BE2C (cell line): ENCODE data around the gene SLC35F5.
"Not testable (repeated sequence)": the region's sequence is repeated elsewhere in the genome, so short reads cannot be mapped to it uniquely, and the experiment has no call there.

Source experiments
- DNase-seq: peaks from one replicate; pipeline ENCODE4 v3.0.0-alpha.2; 2020
- H3K27me3 ChIP-seq: fragments of 250-450 bp; sonication (Bioruptor Pico); 2 replicates; pipeline ENCODE4 v1.5.1; 2020; ENCODE audit warnings: mild to moderate bottlenecking
- H3K36me3 ChIP-seq: fragments of 250-450 bp; sonication (Bioruptor Pico); 2 replicates; pipeline ENCODE4 v1.5.1; 2020; ENCODE audit warnings: mild to moderate bottlenecking
- H3K4me1 ChIP-seq: fragments of 250-450 bp; sonication (Bioruptor Pico); 2 replicates; pipeline ENCODE4 v1.5.1; 2020
- H3K4me3 ChIP-seq: 2 replicates; pipeline ENCODE4 v1.5.1; 2011; ENCODE audit warnings: low read depth, low read length
- H3K9me3 ChIP-seq: fragments of 250-450 bp; sonication (Bioruptor Pico); 2 replicates; pipeline ENCODE4 v1.5.1; 2020
- TF ChIP-seq, protein P1 (sequence below): IDR thresholded peaks from 2 replicates; pipeline ENCODE4 v1.5.1; 2012; ENCODE audit warnings: mild to moderate bottlenecking, low read depth, low read length

The SLC35F5 gene

DNA sequence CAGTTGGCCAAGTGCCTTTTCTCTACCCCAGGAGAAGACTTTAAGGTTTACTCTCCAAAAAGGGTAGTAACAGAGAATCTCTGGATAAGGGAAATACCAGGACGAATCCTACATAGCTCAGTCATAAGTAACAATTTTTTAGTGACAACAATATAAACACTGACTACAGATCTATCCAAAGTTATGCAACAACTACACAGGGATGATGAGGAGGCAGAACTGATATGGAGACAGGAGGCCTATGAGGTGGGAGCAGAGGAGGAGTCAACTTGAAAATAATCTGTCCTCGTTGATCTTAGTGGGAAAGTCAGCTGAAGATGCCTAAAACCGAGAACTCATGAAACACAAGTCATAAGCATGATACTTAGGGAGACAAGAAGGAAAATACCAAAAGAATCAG is 40.2 kb downstream of the SLC35F5 start:
- no peaks in the 10 kb centered on the region for H3K9me3 ChIP-seq

GRCh38 chr2:113712941-113713340 is 43.5 kb downstream of the SLC35F5 start:
- no peak for DNase-seq
- H3K4me1 ChIP-seq = no peaks in the 10 kb centered on the region
- no peaks in the 10 kb centered on the region for H3K27me3 ChIP-seq
- TF ChIP-seq, protein P1, sequence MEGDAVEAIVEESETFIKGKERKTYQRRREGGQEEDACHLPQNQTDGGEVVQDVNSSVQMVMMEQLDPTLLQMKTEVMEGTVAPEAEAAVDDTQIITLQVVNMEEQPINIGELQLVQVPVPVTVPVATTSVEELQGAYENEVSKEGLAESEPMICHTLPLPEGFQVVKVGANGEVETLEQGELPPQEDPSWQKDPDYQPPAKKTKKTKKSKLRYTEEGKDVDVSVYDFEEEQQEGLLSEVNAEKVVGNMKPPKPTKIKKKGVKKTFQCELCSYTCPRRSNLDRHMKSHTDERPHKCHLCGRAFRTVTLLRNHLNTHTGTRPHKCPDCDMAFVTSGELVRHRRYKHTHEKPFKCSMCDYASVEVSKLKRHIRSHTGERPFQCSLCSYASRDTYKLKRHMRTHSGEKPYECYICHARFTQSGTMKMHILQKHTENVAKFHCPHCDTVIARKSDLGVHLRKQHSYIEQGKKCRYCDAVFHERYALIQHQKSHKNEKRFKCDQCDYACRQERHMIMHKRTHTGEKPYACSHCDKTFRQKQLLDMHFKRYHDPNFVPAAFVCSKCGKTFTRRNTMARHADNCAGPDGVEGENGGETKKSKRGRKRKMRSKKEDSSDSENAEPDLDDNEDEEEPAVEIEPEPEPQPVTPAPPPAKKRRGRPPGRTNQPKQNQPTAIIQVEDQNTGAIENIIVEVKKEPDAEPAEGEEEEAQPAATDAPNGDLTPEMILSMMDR = no peak
- H3K36me3 ChIP-seq = no peaks in the 10 kb centered on the region
- H3K9me3 ChIP-seq = no peaks in the 10 kb centered on the region
- no peak overlapping the region for H3K4me3 ChIP-seq

More for the DNA sequence above, 40.2 kb downstream of the SLC35F5 start:
- no peak for DNase-seq
- H3K36me3 ChIP-seq = no peaks in the 10 kb centered on the region
- H3K4me3 ChIP-seq = no peak overlapping the region
- no peaks in the 10 kb centered on the region for H3K27me3 ChIP-seq
- H3K4me1 ChIP-seq = no peaks in the 10 kb centered on the region
- TF ChIP-seq, protein P1 = no peak

DNA sequence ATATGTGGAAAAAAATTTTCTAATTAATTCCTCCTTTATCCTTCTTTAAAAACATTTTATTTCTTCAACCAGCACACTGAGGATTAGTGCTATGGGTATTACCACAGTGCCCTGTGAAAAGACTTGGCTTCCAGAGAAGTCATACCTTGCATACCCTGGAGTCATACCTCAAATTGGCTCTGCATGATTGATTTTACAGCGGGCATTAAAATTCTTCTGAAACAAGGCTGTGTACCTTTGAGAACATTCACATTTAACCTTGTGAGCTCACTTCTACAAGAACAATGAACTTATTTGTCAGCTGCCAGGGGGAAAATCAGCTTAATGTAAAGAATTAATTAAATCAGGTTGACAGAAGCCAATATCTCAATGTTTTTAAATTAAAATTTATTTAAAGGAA is 44.6 kb downstream of the SLC35F5 start:
- no peaks in the 10 kb centered on the region for H3K9me3 ChIP-seq
- no peaks in the 10 kb centered on the region for H3K4me1 ChIP-seq
- H3K36me3 ChIP-seq = no peaks in the 10 kb centered on the region
- DNase-seq = no peak
- H3K27me3 ChIP-seq = no peaks in the 10 kb centered on the region
- no peak overlapping the region for H3K4me3 ChIP-seq
- TF ChIP-seq, protein P1 = no peak

DNA sequence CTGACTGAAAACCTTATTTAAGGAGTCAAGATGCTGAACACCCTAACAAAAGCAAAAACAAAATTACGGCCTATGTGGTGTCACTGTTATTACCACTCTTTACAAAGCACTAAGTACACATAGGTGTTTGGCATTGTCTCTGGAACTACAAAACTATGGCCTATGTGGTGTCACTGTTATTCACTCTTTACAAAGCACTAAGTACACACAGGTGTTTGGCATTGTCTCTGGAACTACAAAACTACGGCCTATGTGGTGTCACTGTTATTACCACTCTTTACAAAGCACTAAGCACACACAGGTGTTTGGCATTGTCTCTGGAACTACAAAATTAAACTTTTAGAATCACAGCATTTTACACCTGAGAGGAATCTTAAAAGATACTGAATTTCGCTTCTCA is 47.4 kb downstream of the SLC35F5 start:
- Histone ChIP-seq H3K36me3 (no peaks in the 10 kb centered on the region), H3K9me3 (no peaks in the 10 kb centered on the region), H3K4me3 (no peak overlapping the region), H3K4me1 (no peaks in the 10 kb centered on the region), H3K27me3 (no peaks in the 10 kb centered on the region)
- DNase-seq = no peak
- TF ChIP-seq, protein P1 = no peak

GRCh38 chr2:113707106-113707505 is 49.3 kb downstream of the SLC35F5 start:
- Histone ChIP-seq H3K4me1 (no peaks in the 10 kb centered on the region), H3K9me3 (no peaks in the 10 kb centered on the region), H3K36me3 (no peaks in the 10 kb centered on the region), H3K27me3 (no peaks in the 10 kb centered on the region), H3K4me3 (no peak overlapping the region)
- DNase-seq = no peak
- TF ChIP-seq, protein P1 = no peak

DNA sequence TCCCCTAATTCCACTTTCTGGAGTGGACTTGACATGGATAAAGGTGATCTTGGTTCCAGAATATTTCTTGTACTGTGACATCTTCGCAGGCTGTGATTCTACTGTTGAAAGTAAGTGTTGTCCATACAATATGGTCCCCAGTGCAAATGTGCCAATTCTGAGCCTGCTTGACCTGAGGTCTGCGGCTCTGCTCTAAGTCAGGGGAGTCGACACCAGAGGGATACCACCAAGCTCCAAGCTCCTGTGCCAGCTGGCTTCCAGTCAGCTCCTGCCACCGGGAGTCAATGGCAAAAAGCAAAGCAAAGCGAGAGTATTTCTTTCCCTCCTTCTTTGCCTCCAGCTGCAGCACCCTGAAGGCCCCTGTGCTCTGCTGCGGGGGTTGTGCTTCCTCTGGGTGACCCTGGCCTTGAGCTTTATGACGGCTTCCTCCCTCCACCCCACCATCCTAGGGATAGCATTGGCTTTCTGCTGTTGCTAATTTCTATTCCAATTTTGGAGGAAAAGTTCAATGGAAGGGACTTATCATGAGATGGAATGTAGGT is 50.4 kb downstream of the SLC35F5 start:
- no peaks in the 10 kb centered on the region for H3K27me3 ChIP-seq
- TF ChIP-seq, protein P1 = no peak
- no peaks in the 10 kb centered on the region for H3K9me3 ChIP-seq
- no peaks in the 10 kb centered on the region for H3K4me1 ChIP-seq
- no peaks in the 10 kb centered on the region for H3K36me3 ChIP-seq
- no peak for DNase-seq
- H3K4me3 ChIP-seq = no peak overlapping the region

DNA sequence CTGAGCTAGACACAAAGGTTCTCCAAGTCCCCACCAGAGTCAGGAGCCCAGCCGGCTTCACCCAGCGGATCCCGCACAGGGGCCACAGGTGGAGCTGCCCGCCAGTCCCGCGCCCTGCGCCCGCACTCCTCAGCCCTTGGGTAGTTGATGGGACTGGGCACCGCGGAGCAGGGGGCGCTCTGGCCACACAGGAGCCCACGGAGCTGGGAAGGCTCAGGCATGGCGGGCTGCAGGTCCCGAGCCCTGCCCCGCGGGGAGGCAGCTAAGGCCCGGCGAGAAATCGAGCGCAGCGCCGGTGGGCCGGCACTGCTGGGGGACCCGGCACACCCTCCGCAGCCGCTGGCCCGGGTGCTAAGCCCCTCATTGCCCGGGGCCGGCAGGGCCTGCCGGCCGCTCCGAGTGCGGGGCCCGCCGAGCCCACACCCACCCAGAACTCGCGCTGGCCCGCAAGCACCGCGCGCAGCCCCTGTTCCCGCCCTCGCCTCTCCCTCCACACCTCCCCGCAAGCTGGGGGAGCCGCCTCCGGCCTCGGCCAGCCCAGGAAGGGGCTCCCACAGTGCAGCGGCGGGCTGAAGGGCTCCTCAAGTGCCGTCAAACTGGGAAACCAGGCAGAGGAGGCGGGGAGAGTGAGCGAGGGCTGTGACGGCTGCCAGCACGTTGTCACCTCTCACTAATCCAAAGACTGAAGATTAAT is 52.0 kb downstream of the SLC35F5 start:
- H3K36me3 ChIP-seq, H3K9me3 ChIP-seq, H3K4me3 ChIP-seq, H3K27me3 ChIP-seq, DNase-seq, H3K4me1 ChIP-seq: not testable (repeated sequence)
